HG02798 (cell line): ENCODE data around the gene TRMT11.
"Not testable (repeated sequence)": the region's sequence is repeated elsewhere in the genome, so short reads cannot be mapped to it uniquely, and the experiment has no call there.

Experiments used
- ATAC-seq: cut with Tn5 transposase; IDR thresholded peaks from one replicate; pipeline ENCODE4 v1.9.1; 2021; ENCODE audit warnings: mild to moderate bottlenecking; ENCODE audit not compliant: unreplicated experiment, poor library complexity

Gene TRMT11

GRCh38 chr6:126039284-126039683 is 52.9 kb downstream of the TRMT11 start:
- no peak for ATAC-seq

- no peak for ATAC-seq
Measured at GRCh38 chr6:126040394-126040793, 54.1 kb downstream of the TRMT11 start.

DNA sequence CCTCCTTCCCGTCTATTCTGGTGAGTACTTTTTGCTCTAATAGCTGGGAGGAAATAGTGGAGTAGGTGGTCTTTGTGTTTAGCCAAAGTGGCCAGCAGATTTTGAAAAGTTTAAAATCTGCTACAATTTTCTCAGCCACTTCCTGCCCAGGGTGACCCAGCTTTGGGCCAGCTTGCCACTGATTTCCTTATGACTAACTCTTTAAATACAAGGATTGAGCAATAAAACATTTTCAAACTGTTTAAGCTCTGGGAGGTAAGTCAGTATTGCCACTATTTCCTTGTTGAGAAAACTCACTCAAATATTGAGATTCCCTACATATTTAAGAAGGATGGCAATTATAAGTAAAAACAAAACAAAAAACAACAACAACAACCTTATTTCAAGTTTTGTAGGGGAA is 54.5 kb downstream of the TRMT11 start:
- no peak for ATAC-seq

DNA sequence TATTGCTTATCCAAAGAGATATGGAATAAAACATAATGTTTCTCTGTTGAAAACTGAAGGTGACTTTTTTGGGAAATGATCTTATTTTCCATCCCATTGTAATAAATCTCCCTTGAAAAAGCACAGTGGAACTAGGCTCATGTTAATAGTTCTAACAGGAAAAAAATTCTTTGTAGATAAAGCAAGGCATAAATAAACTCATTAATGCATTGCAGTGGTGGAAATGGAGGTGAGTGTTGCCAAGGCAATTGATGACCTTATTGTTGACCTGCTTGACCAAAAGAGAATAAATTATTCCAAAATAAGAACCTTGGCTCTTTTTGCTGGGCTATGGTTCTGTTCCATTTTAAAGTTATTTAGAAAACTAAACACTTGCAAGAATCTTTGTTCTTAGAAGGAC is 55.2 kb downstream of the TRMT11 start:
- ATAC-seq: no peak

- ATAC-seq: no peak
Measured at GRCh38 chr6:126042001-126042419, 55.7 kb downstream of the TRMT11 start.

- no peak for ATAC-seq
Measured at GRCh38 chr6:126047648-126048047, 61.3 kb downstream of the TRMT11 start.

DNA sequence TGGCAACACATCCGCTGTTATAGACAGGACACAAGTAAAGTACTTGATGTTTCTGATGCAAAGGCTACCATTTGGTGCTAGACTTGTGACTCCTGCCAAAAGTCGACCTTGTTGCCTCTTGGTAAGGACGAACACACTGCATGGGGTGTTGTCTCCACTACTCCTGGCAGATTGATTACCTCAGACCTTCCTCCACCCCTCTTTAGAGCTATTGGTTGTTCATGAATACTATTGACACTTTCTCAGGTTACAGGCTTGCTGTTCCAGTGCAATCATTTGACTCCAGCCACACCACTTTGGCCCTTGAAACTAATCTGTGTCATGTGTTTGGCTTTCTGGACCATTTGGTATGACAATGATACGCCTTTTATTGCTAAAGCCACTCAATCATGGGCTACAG is 62.3 kb downstream of the TRMT11 start:
- no peak for ATAC-seq

GRCh38 chr6:126050795-126051194 is 64.5 kb downstream of the TRMT11 start:
- no peak for ATAC-seq

DNA sequence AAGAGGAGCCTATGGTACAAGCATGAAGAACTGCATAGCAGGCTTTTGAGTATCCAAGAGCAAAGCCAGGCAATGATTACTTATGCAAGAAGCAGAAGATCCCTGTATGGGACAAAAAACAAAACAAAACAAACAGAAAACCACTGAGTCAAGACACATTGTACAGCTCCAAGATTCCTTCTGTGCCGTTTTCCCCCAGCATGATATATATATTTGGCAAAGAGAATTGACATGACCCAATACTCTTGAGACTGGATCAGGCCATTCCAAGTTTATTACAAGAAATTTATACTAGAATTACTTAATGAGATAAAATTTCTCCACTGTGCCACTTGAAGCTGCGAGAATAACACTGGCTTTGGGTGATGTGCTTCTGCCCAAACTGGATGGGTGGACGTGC is 65.5 kb downstream of the TRMT11 start:
- ATAC-seq: no peak

DNA sequence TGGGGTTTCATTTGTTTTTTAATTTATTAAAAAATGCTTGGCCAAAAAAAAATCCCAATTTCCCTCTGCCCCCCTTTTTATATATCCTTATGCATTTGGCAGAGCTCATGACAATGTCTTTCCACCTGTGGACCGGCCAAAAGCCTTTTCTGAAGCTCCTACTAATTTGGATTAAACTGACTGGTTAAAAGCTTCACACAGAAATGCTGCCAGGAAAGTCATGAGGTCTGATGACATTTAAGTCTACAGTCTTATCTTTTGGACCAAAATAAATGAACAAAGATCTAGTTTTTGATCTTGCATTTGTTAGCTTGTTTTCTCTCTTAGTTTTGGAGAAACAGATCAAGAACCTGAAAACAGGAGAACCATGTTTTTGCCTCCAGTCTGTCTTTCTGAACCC is 66.1 kb downstream of the TRMT11 start:
- no peak for ATAC-seq

- ATAC-seq: no peak
Measured at GRCh38 chr6:126054258-126054702, 67.9 kb downstream of the TRMT11 start.

- ATAC-seq: no peak
Measured at GRCh38 chr6:126054802-126055201, 68.5 kb downstream of the TRMT11 start.

GRCh38 chr6:126055449-126055848 is 69.1 kb downstream of the TRMT11 start:
- no peak for ATAC-seq

DNA sequence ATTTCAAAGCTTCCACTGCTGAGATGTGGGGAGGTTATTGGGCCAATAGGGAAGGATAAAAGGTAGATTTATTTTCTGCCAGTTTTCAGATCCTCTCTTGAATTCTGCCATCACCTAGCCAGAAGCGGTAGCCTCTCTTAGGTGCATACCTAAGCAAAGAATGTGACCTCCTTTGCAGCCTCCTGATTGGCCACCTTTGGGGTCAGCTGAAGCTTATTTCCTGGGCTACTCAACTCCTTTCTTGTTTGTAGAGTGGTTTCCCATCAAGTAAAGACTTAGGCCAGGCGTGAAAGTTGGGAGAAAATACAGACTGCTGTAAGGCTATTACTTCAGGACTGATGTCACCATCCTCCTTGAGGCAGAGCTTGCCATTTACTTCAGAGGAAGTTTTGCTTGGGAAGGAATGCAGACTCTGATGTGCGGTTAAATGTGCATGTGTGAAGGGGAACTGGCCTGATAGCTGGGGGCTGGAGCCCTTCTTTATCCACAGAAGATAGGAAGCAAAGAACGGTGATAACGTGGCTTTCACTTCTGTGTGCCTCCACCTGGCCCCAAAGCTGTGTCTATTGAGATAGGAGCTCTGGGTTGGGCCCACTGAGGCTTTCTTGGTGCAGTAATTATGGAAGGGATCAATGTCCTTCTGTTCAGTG is 70.1 kb downstream of the TRMT11 start:
- ATAC-seq: no peak

DNA sequence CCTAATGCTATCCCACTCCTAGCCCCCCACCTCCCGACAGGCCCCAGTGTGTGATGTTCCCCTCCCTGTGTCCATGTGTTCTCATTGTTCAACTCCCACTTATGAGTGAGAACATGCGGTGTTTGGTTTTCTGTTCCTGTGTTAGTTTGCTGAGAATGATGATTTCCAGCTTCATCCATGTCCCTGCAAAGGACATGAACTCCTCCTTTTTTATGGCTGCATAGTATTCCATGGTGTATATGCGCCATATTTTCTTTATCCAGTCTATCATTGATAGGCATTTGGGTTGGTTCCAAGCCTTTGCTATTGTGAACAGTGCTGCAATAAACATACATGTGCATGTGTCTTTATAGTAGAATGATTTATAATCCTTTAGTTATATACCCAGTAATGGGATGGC is 71.7 kb downstream of the TRMT11 start:
- ATAC-seq: not testable (repeated sequence)

GRCh38 chr6:126060400-126060799 is 74.1 kb downstream of the TRMT11 start:
- no peak for ATAC-seq

DNA sequence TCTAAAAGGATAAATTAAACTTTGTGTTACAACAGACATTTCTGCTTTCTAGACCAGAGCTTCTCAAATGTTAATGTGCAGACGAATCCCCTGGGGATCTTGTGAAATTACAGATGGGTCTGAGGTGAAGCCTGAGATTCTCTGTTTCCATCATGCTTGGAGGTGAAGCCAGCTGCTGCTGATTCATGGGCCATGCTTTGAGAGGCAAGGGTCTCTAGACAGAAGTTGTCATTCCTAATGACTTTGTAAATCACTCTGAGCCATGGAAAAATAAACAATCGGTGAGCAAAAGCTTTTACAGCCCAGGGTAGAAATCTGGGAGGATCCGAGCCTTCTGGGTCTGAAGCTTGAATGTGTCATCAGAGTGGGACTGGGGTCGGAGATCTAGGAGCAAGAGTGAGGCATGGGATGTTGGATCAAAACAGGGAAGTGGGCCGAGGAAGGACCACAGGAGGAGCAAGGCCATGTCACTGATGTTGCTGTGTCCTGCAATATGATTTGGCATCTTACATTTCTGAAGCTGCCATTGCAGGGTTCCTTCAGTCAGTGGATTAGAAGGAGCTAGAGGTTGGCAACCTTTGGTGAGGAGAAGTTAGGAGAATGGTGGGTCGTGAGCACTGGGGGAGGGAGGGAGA is 77.3 kb downstream of the TRMT11 start:
- ATAC-seq: peak; percentile 78

- no peak for ATAC-seq
Measured at GRCh38 chr6:126064257-126064747, 78.0 kb downstream of the TRMT11 start.

DNA sequence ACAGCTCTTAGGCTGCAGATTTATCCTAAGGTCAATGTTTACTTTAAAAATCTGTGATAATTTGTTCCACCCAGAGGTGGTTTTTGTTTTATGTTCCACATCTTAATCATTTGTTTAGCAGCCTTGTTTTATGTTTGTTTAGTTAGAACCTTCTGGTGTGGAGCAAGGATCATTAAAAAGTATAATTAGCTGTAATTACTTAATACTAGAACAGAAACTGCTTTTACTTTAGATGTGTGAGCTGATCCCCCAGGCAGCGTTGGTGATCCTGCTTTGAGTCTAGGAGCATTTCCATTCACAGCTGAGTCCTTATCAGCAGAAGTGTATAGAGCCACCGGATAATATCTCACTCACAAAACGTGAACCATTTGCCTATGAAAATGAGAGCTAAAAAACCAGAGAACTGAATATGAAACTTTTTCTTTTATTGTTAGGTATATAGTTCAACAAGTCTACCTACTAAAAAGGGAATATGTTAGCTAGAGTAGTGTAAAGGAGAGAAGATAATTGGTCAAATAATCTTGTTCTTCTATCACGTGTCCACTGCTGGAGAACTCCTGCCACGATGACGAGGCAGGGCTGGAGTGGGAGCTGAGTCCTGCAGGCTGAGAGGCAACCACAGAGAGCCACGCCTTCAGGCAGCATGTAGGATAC is 78.5 kb downstream of the TRMT11 start:
- no peak for ATAC-seq

DNA sequence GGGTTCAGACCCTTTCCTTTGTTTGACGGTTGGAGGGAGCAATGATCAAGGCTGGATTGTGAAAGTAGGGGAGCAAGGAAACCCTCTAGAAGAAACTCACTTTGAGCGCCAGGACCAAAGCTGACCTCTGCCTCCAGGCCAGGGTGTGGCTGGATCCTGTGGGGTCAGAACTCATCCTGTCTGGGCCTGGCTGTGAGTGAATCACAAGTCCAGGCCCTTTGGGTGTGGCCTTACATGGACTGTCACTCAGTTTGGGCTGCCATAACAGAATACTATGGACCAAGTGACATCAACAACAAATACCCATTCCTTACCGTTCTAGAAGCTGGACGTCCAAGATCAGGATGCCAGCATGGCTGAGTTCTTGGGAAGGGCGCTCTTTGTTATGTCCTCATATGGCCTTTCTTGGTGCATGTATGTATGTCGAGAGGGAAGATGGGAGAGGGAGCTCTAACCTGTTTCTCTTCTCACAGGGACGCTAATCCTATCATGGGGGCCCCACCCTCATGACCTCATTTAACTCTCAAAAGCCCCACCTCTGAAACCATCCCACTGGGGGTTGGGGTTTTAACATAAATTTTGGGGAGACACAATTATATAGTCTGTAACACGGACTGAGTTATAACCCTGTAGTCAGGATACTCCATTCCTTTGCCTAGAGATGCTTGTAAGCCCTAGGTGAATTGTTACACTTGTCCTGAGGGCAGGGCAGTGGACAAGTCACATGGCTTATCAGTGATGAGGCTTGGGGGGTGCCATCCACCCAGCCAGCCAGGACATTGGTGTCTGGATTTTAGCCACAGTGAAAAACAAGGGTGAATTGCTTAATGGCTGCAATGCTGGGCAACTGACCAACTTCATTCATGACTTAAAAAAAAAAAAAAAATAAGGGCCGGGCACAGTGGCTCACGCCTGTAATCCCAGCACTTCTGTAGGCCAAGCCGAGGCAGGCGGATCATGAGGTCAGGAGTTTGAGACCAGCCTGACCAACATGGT is 80.0 kb downstream of the TRMT11 start:
- no peak for ATAC-seq
